HepG2 (cell line): ENCODE data around the gene SLC4A11. TPM values are rescaled to one million over a fixed set of nuclear protein-coding genes. Genes with fewer than 3 reads are reported as not detected.
A peak's percentile ranks its signal among the peaks of the same experiment; 100 is the strongest.

Experiments used
- ADNP ChIP-seq: sonication (generic); formaldehyde crosslinking; IDR thresholded peaks from 2 replicates; pipeline ENCODE4 v1.4.0; 2020; ENCODE audit warnings: missing genetic modification reagents
- AGO2 ChIP-seq: fragments of 200-400 bp; formaldehyde crosslinking; optimal IDR thresholded peaks from 2 replicates; pipeline ENCODE3; 2017; ENCODE audit warnings: mild to moderate bottlenecking, low read depth, low read length, moderate library complexity
- BORCS8-MEF2B ChIP-seq: sonication (generic); formaldehyde crosslinking; IDR thresholded peaks from 2 replicates; pipeline ENCODE4 v1.8.0; 2022; ENCODE audit warnings: mild to moderate bottlenecking, missing genetic modification reagents
- HCFC1 ChIP-seq: fragments of 150-350 bp; IDR thresholded peaks from 2 replicates; pipeline ENCODE4 v1.6.1; 2014; ENCODE audit warnings: low read depth, low read length
- KDM4B ChIP-seq: sonication (generic); formaldehyde crosslinking; IDR thresholded peaks from 2 replicates; pipeline ENCODE4 v1.4.0; 2020; ENCODE audit warnings: missing genetic modification reagents
- KLF16 ChIP-seq, 2 experiments: sonication (generic) in 1 of 2; formaldehyde crosslinking in 1 of 2; IDR thresholded peaks; 2 replicates each; pipeline versions ENCODE4 v1.6.1 to v1.8.0; 2016 to 2023; ENCODE audit warnings: missing genetic modification reagents in 2 of 2, missing compliant biosample characterization in 1 of 2
- MEF2D ChIP-seq: sonication (generic); formaldehyde crosslinking; IDR thresholded peaks from 2 replicates; pipeline ENCODE4 v1.5.1; 2020; ENCODE audit warnings: mild to moderate bottlenecking, missing genetic modification reagents
- PPARG ChIP-seq: conservative IDR thresholded peaks from 2 replicates; pipeline ENCODE4 v1.6.1; 2016; ENCODE audit warnings: missing biosample characterization, missing genetic modification reagents
- REPIN1 ChIP-seq: sonication (generic); formaldehyde crosslinking; IDR thresholded peaks from 2 replicates; pipeline ENCODE4 v1.8.0; 2022; ENCODE audit warnings: missing genetic modification reagents, low read depth, mild to moderate bottlenecking, borderline replicate concordance
- SP140L ChIP-seq: sonication (generic); formaldehyde crosslinking; IDR thresholded peaks from 2 replicates; pipeline ENCODE4 v1.4.0; 2020; ENCODE audit warnings: missing genetic modification reagents, borderline replicate concordance
- SRSF9 ChIP-seq: fragments of 200-400 bp; formaldehyde crosslinking; IDR thresholded peaks from 2 replicates; pipeline ENCODE4 v1.6.1; 2018; ENCODE audit warnings: borderline replicate concordance, mild to moderate bottlenecking, low read depth, low read length; ENCODE audit not compliant: insufficient read depth, poor library complexity, severe bottlenecking
- TMF1 ChIP-seq: sonication (generic); formaldehyde crosslinking; IDR thresholded peaks from 2 replicates; pipeline ENCODE4 v1.8.1; 2022; ENCODE audit warnings: low read depth, missing genetic modification reagents
- XRCC5 ChIP-seq: fragments of 200-400 bp; formaldehyde crosslinking; optimal IDR thresholded peaks from 2 replicates; pipeline ENCODE3; 2017; ENCODE audit warnings: mild to moderate bottlenecking, low read length
- ZBTB20 ChIP-seq: sonication (generic); formaldehyde crosslinking; IDR thresholded peaks from 2 replicates; pipeline ENCODE4 v1.8.1; 2023; ENCODE audit warnings: missing genetic modification reagents, low read depth, mild to moderate bottlenecking, borderline replicate concordance
- ZIK1 ChIP-seq: sonication (generic); formaldehyde crosslinking; IDR thresholded peaks from 2 replicates; pipeline ENCODE4 v1.5.0; 2020; ENCODE audit warnings: mild to moderate bottlenecking, low read depth, missing genetic modification reagents, borderline replicate concordance
- ZMYM3 ChIP-seq: sonication (generic); formaldehyde crosslinking; IDR thresholded peaks from 2 replicates; pipeline ENCODE4 v1.5.1; 2020; ENCODE audit warnings: mild to moderate bottlenecking, missing genetic modification reagents
- ZNF17 ChIP-seq: sonication (generic); formaldehyde crosslinking; IDR thresholded peaks from 2 replicates; pipeline ENCODE4 v1.5.0; 2020; ENCODE audit warnings: mild to moderate bottlenecking, missing genetic modification reagents
- ZNF260 ChIP-seq: sonication (generic); formaldehyde crosslinking; IDR thresholded peaks from 2 replicates; pipeline ENCODE4 v1.4.0; 2020; ENCODE audit warnings: missing genetic modification reagents, low read depth, mild to moderate bottlenecking, borderline replicate concordance
- ZNF276 ChIP-seq: sonication (generic); formaldehyde crosslinking; IDR thresholded peaks from 2 replicates; pipeline ENCODE4 v1.4.0; 2020; ENCODE audit warnings: mild to moderate bottlenecking, low read depth, missing genetic modification reagents
- ZNF503 ChIP-seq: sonication (generic); formaldehyde crosslinking; IDR thresholded peaks from 2 replicates; pipeline ENCODE4 v1.4.0; 2020; ENCODE audit warnings: missing genetic modification reagents
- ZNF562 ChIP-seq: sonication (generic); formaldehyde crosslinking; IDR thresholded peaks from 2 replicates; pipeline ENCODE4 v1.8.0; 2022; ENCODE audit warnings: missing genetic modification reagents, borderline replicate concordance
- ZNF614 ChIP-seq: IDR thresholded peaks from 2 replicates; pipeline ENCODE4 v1.6.1; 2018; ENCODE audit warnings: missing biosample characterization, missing genetic modification reagents, inconsistent platforms, borderline replicate concordance
- ZNF768 ChIP-seq: sonication (generic); formaldehyde crosslinking; IDR thresholded peaks from 2 replicates; pipeline ENCODE4 v1.4.0; 2020; ENCODE audit warnings: missing genetic modification reagents
- ZUFSP ChIP-seq: sonication (generic); formaldehyde crosslinking; IDR thresholded peaks from 2 replicates; pipeline ENCODE4 v1.9.0; 2021; ENCODE audit warnings: missing genetic modification reagents, mild to moderate bottlenecking, borderline replicate concordance
- polyA plus RNA-seq, 8 experiments: library from polyadenylated mRNA; depleted of rRNA in 3 of 8; stranded (reverse) in 7 of 8; unstranded in 1 of 8; fragments of >200 nt; fragmentation: Illumina TruSeq in 4 of 8; extraction: Trizol in 4 of 8; gene quantifications; 2 replicates each; pipeline versions ENCODE4 v1.2.1 to v1.2.3, GENCODE V29; 2011 to 2016; ENCODE audit warnings: low read depth in 4 of 8, missing spikeins in 1 of 8, mixed read lengths in 1 of 8; ENCODE audit not compliant: insufficient read depth in 1 of 8
- total RNA-seq, 5 experiments: library from RNA; depleted of rRNA; stranded (reverse); fragments of >200 nt; fragmentation: Illumina TruSeq; extraction: Trizol; gene quantifications; 2 replicates each; pipeline ENCODE4 v1.2.3, GENCODE V29; 2016; ENCODE audit warnings: low read depth in 1 of 5

SLC4A11 gene
- total and polyA plus RNA-seq, 2 of the 13 experiments (the other 11 are each of a cell fraction or from before 2014, with no cell fraction given), result 3.9 to 27.0 TPM

GRCh38 chr20:3222635-3223600 lies 16.1 kb downstream of the SLC4A11 start (continued):
- TF ChIP-seq REPIN1 (peak; percentile 83; the same call in 1 of the 2 replicates), TMF1 (CRISPR knock-in tag) (no peak; the same call in 1 of the 2 replicates), SRSF9 (no peak), SP140L (CRISPR knock-in tag) (no peak; the same call in 1 of the 2 replicates), ZNF614 (CRISPR knock-in tag) (peak; percentile 90; the same call in 1 of the 2 replicates), ZIK1 (peak; percentile 73; the same call in 1 of the 2 replicates), BORCS8-MEF2B (CRISPR knock-in tag) (no peak), ZUFSP (CRISPR knock-in tag) (no peak), KLF16 (CRISPR knock-in tag; IDR thresholded peaks at IDR 0.05) (peak in 1 of 2 experiments; percentile 98; a peak in 2 of 4 replicates), ZNF503 (CRISPR knock-in tag) (peak; percentile 95), ZNF17 (no peak), XRCC5 (peak; percentile 98), ZNF260 (no peak), ZMYM3 (CRISPR knock-in tag) (peak; percentile 94), MEF2D (CRISPR knock-in tag) (peak; percentile 96), ZNF562 (CRISPR knock-in tag) (no peak), ZBTB20 (CRISPR knock-in tag) (peak; percentile 90), ZNF768 (CRISPR knock-in tag) (peak; percentile 68; the same call in 1 of the 2 replicates), ZNF276 (CRISPR knock-in tag) (peak; percentile 82; the same call in 1 of the 2 replicates), AGO2 (no peak), ADNP (0 out of 2 replicates have a peak, but pooled peaks have one; percentile 60), PPARG (CRISPR knock-in tag) (peak; percentile 82), HCFC1 (no peak), KDM4B (CRISPR knock-in tag) (peak; percentile 98)
